HCT116 (cell line): Measurements from ENCODE around the gene DUS3L. TPM values are rescaled to one million over a fixed set of nuclear protein-coding genes. Genes with fewer than 3 reads are reported as not detected.

ENCODE experiments used
- ATAC-seq: fragments of 200-7000 bp; cut with Tn5 transposase; 2 replicates; pipeline ENCODE4 v1.9.1; 2020; ENCODE audit warnings: mild to moderate bottlenecking, moderate library complexity
- BruUV-seq: library from RNA; stranded (reverse); fragments of 400-500 nt; replicated peaks from 2 replicates; lab custom pipeline; 2021; lab: Mats Ljungman, UMichigan
- CTCF ChIA-PET: fragments of 300-600 bp; sonication (Branson Sonifier 250); formaldehyde crosslinking; loops from one replicate; lab custom pipeline; 2021; ENCODE audit warnings: antibody characterized with exemption; lab: Charles Lee
- POLR2A ChIA-PET: fragments of 300-600, 350-600 bp; sonication (Branson Sonifier 250); formaldehyde crosslinking; loops from one replicate; lab custom pipeline; 2021; ENCODE audit warnings: antibody characterized with exemption; lab: Charles Lee
- RAD21 ChIA-PET, 2 experiments: fragments of 300-600 bp; sonication (Branson Sonifier 250); formaldehyde crosslinking; loops; one replicate each; lab custom pipeline; 2023; ENCODE audit warnings: low total read pairs in 2 of 2; ENCODE audit not compliant: uncharacterized antibody in 2 of 2, unreplicated experiment in 2 of 2, low non-redundant PET in 1 of 2; lab: Charles Lee
- DNase-seq: peaks from one replicate; pipeline ENCODE4 v3.0.0-alpha.2; 2010; ENCODE audit warnings: low read depth, low spot score
- H2AFZ ChIP-seq: fragments of 200-600 bp; shearing (Covaris generic), sonication (generic); 2 replicates; pipeline ENCODE4 v1.6.1; 2017; ENCODE audit warnings: low read depth, mixed run types, mixed read lengths, antibody characterized with exemption, low read length; ENCODE audit not compliant: poor library complexity, severe bottlenecking
- H3K27ac ChIP-seq: 2 replicates; pipeline ENCODE4 v1.5.1; 2012; ENCODE audit warnings: low read depth, low read length
- H3K27me3 ChIP-seq: fragments of 200-600 bp; sonication (generic); 2 replicates; pipeline ENCODE4 v1.6.1; 2016; ENCODE audit warnings: mixed run types, low read length, mixed read lengths; ENCODE audit not compliant: insufficient read depth
- H3K36me3 ChIP-seq, 2 experiments: fragments of 200-500 bp in 1 of 2; fragments of 200-600 bp in 1 of 2; sonication (Bioruptor generic) in 1 of 2; sonication (generic) in 1 of 2; 2 replicates each; pipeline versions ENCODE4 v1.5.1 to v1.6.1; 2014 to 2016; ENCODE audit warnings: low read length in 2 of 2, inconsistent platforms in 1 of 2, mixed read lengths in 1 of 2, mixed run types in 1 of 2; ENCODE audit not compliant: insufficient read depth in 2 of 2, control insufficient read depth in 1 of 2
- H3K4me1 ChIP-seq, 2 experiments: fragments of 200-600 bp in 1 of 2; sonication (generic) in 1 of 2; 2 replicates each; pipeline versions ENCODE4 v1.5.1 to v1.6.1; 2012 to 2017; ENCODE audit warnings: low read length in 2 of 2, inconsistent platforms in 1 of 2, mild to moderate bottlenecking in 1 of 2, mixed read lengths in 1 of 2, mixed run types in 1 of 2, moderate library complexity in 1 of 2; ENCODE audit not compliant: insufficient read depth in 2 of 2, control insufficient read depth in 1 of 2
- H3K4me2 ChIP-seq: fragments of 200-600 bp; sonication (generic); 2 replicates; pipeline ENCODE4 v1.6.1; 2017; ENCODE audit warnings: mixed run types, low read length, mixed read lengths
- H3K4me3 ChIP-seq, 2 experiments: fragments of 200-600 bp in 1 of 2; sonication (generic) in 1 of 2; replicated peaks in 1 of 2; 2 replicates each; pipeline ENCODE4 v1.5.1; 2011 to 2016; ENCODE audit warnings: low read length in 2 of 2, control low read depth in 1 of 2, low read depth in 1 of 2, mild to moderate bottlenecking in 1 of 2, mixed read lengths in 1 of 2, mixed run types in 1 of 2
- H3K79me2 ChIP-seq: fragments of 200-600 bp; sonication (generic); 2 replicates; pipeline ENCODE4 v1.6.1; 2017; ENCODE audit warnings: mild to moderate bottlenecking, mixed run types, low read length, moderate library complexity, mixed read lengths; ENCODE audit not compliant: insufficient read depth
- H3K9ac ChIP-seq: fragments of 200-600 bp; sonication (generic); 2 replicates; pipeline ENCODE4 v1.6.1; 2016; ENCODE audit warnings: low read length, mixed read lengths
- H3K9me2 ChIP-seq: fragments of 200-600 bp; sonication (generic), shearing (Covaris generic); 2 replicates; pipeline ENCODE4 v1.6.1; 2017; ENCODE audit warnings: mixed run types, mild to moderate bottlenecking, moderate library complexity; ENCODE audit not compliant: insufficient read depth
- H3K9me3 ChIP-seq, 2 experiments: fragments of 200-500 bp in 1 of 2; fragments of 200-600 bp in 1 of 2; sonication (Bioruptor generic) in 1 of 2; sonication (generic) in 1 of 2; 2 replicates each; pipeline ENCODE4 v1.6.1; 2014 to 2017; ENCODE audit warnings: low read length in 2 of 2, mixed read lengths in 2 of 2, inconsistent platforms in 1 of 2, low read depth in 1 of 2, mild to moderate bottlenecking in 1 of 2, mixed run types in 1 of 2, moderate library complexity in 1 of 2; ENCODE audit not compliant: control insufficient read depth in 1 of 2, insufficient read depth in 1 of 2
- H4K20me1 ChIP-seq: fragments of 200-600 bp; sonication (generic), shearing (Covaris generic); 2 replicates; pipeline ENCODE4 v1.6.1; 2017; ENCODE audit warnings: mixed run types, mild to moderate bottlenecking, moderate library complexity; ENCODE audit not compliant: insufficient read depth
- CTCF ChIP-seq, 3 experiments: fragments of 200-600 bp in 1 of 3; sonication (generic) in 1 of 3; IDR thresholded peaks in 2 of 3; conservative IDR thresholded peaks in 1 of 3; 2 replicates each; pipeline ENCODE4 v1.5.1; 2012 to 2017; ENCODE audit warnings: low read depth in 2 of 3, low read length in 2 of 3, antibody characterized with exemption in 1 of 3, borderline replicate concordance in 1 of 3, control low read depth in 1 of 3, mild to moderate bottlenecking in 1 of 3, mixed read lengths in 1 of 3, mixed run types in 1 of 3, moderate library complexity in 1 of 3; ENCODE audit not compliant: insufficient read depth in 1 of 3
- POLR2A ChIP-seq: IDR thresholded peaks from 2 replicates; pipeline ENCODE4 v1.7.0; 2011; ENCODE audit warnings: borderline replicate concordance; ENCODE audit not compliant: insufficient read depth, insufficient read length; ENCODE audit errors: extremely low read depth
- POLR2AphosphoS5 ChIP-seq: IDR thresholded peaks from 2 replicates; pipeline ENCODE4 v1.6.1; 2011; ENCODE audit warnings: mild to moderate bottlenecking, low read depth, low read length, moderate library complexity
- SP1 ChIP-seq: IDR thresholded peaks from 2 replicates; pipeline ENCODE4 v1.6.1; 2012; ENCODE audit warnings: low read depth
- SRF ChIP-seq: IDR thresholded peaks from 2 replicates; pipeline ENCODE4 v1.6.1; 2012; ENCODE audit warnings: low read depth
- TCF7L2 ChIP-seq: IDR thresholded peaks from 2 replicates; pipeline ENCODE4 v1.7.0; 2011; ENCODE audit warnings: borderline replicate concordance, inconsistent platforms; ENCODE audit not compliant: insufficient read depth, insufficient read length; ENCODE audit errors: extremely low read depth
- intact Hi-C: fragments of 100-400 bp; cut with micrococcal nuclease; formaldehyde crosslinking; loops from 2 replicates; pipeline ENCODE4 v1.10.0; 2022
- total RNA-seq: library from RNA; stranded (reverse); gene quantifications from one replicate; pipeline ENCODE4 v1.2.1, GENCODE V29; 2021; ENCODE audit not compliant: unreplicated experiment
- TF ChIP-seq, protein P1 (sequence below): IDR thresholded peaks from 2 replicates; pipeline ENCODE4 v1.6.1; 2012; ENCODE audit warnings: low read depth

The DUS3L gene
- total RNA-seq, 1 experiment from 2014 or later, result 78.1 TPM

DNA sequence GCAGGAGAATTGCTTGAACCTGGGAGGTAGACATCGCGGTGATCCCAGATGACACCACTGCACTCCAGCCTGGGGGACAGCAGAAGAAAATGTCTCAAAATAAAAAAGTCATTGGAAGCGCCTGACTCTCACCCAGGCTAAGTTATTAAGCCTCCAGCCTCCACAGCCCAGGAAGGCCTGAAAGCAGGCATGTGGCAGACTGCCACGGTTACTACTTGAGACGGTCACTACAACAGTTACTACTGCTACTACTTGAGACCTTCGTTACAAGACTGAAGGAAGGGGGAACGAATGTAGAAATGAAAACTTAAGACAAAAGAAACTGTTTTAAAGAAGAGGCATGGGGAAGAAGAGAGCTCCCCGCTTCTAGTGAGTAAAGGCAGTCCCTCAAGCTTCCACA lies 16.0 kb downstream of the DUS3L start:
- H4K20me1 ChIP-seq, result no peaks in the 10 kb centered on the region
- no peak overlapping the region for H3K9ac ChIP-seq
- TF ChIP-seq, protein P1, sequence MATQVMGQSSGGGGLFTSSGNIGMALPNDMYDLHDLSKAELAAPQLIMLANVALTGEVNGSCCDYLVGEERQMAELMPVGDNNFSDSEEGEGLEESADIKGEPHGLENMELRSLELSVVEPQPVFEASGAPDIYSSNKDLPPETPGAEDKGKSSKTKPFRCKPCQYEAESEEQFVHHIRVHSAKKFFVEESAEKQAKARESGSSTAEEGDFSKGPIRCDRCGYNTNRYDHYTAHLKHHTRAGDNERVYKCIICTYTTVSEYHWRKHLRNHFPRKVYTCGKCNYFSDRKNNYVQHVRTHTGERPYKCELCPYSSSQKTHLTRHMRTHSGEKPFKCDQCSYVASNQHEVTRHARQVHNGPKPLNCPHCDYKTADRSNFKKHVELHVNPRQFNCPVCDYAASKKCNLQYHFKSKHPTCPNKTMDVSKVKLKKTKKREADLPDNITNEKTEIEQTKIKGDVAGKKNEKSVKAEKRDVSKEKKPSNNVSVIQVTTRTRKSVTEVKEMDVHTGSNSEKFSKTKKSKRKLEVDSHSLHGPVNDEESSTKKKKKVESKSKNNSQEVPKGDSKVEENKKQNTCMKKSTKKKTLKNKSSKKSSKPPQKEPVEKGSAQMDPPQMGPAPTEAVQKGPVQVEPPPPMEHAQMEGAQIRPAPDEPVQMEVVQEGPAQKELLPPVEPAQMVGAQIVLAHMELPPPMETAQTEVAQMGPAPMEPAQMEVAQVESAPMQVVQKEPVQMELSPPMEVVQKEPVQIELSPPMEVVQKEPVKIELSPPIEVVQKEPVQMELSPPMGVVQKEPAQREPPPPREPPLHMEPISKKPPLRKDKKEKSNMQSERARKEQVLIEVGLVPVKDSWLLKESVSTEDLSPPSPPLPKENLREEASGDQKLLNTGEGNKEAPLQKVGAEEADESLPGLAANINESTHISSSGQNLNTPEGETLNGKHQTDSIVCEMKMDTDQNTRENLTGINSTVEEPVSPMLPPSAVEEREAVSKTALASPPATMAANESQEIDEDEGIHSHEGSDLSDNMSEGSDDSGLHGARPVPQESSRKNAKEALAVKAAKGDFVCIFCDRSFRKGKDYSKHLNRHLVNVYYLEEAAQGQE, result no peak
- TF ChIP-seq SP1 (no peak), TCF7L2 (no peak), CTCF (IDR thresholded peaks at IDR 0.05 in 2 of 3, conservative IDR thresholded peaks at IDR 0.05 in 1 of 3; ENCODE audit: borderline replicate concordance in 1 of 3, insufficient read depth in 1 of 3, low read depth in 2 of 3, low read length in 2 of 3) (no peak), POLR2AphosphoS5 (no peak), POLR2A (no peak), SRF (no peak)
- ATAC-seq, result no peak
- no peak overlapping the region for H3K4me2 ChIP-seq
- ChIA-PET CTCF (interaction anchor here (1.8 to 3.1 kb wide), 3 partner anchors 19 to 247 kb away, joined by 7 to 20 read pairs (median 8); no protein-coding TSS in a partner anchor), POLR2A (interaction anchor here (1.2 kb wide), 1 partner anchor 53 kb away, joined by 3 read pairs; no protein-coding TSS in a partner anchor), RAD21 (interaction anchor here in 1 of 2 experiments (0.6 kb wide), 1 partner anchor 19 kb away, joined by 3 read pairs; no protein-coding TSS in a partner anchor)
- H3K36me3 ChIP-seq, result no peaks in the 10 kb centered on the region
- no TSS peak for BruUV-seq
- H3K4me1 ChIP-seq, result peaks cover 0 to 11% of the 10 kb centered on the region in 2 experiments; a peak in 3 of 4 replicates
- no peak for DNase-seq
- no peak overlapping the region for H2AFZ ChIP-seq
- H3K9me3 ChIP-seq, result no peaks in the 10 kb centered on the region
- no peaks in the 10 kb centered on the region for H3K79me2 ChIP-seq
- H3K27me3 ChIP-seq, result no peaks in the 10 kb centered on the region
- intact Hi-C loops, result loop anchor here (1.0 kb wide), 1 partner anchor 48 kb away; no protein-coding TSS in a partner anchor
- H3K4me3 ChIP-seq, result no peak overlapping the region
- no peak overlapping the region for H3K27ac ChIP-seq
- H3K9me2 ChIP-seq, result no peaks in the 10 kb centered on the region
